Vagina (tissue), 2 donors: ENCODE data around the gene C6orf132.

Experiments
- CTCF ChIP-seq, 3 experiments: fragments of 450-650 bp in 2 of 3; fragments of 200-600 bp in 1 of 3; sonication (generic) in 1 of 3; IDR thresholded peaks; one replicate each; pipeline ENCODE4 v1.5.1; 2017 to 2019; ENCODE audit warnings: antibody characterized with exemption in 3 of 3, mild to moderate bottlenecking in 2 of 3, moderate library complexity in 2 of 3
- POLR2A ChIP-seq, 2 donors: fragments of 450-650 bp; IDR thresholded peaks; one replicate each; pipeline ENCODE4 v1.6.1; 2017; ENCODE audit warnings: antibody characterized with exemption in 2 of 2, mild to moderate bottlenecking in 2 of 2, moderate library complexity in 2 of 2
- POLR2AphosphoS5 ChIP-seq, 2 donors: sonication (generic); formaldehyde crosslinking; IDR thresholded peaks; one replicate each; pipeline ENCODE4 v1.9.0; 2017; ENCODE audit warnings: antibody characterized with exemption in 2 of 2, mild to moderate bottlenecking in 2 of 2, low read depth in 1 of 2; ENCODE audit not compliant: insufficient read depth in 1 of 2

DNA sequence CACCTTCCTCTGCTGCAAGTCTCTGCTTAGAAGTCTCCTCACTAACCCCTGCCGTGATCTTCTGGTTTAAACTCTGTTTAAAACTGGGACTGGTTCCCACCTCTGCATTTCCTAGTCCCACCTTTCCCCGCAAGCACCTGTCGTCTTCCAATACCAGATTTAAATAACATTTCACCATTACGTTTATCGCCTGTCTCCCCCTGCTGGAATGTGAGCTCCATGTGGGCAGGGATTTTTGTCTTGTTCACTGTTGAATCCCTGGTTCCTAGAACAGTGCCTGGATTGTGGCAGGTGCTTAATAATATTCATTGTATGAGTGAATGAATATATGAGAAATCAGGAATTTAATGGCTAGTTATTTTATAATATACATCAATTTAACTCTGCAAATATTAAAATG, 33.4 kb upstream of the C6orf132 start:
- TF ChIP-seq CTCF (IDR thresholded peaks at IDR 0.05) (no peak), POLR2A (IDR thresholded peaks at IDR 0.05) (no peak), POLR2AphosphoS5 (IDR thresholded peaks at IDR 0.05; ENCODE audit: insufficient read depth in 1 of 2, low read depth in 1 of 2) (no peak)
